Measurements from ENCODE around the gene SMURF2. TPM values are rescaled to one million over a fixed set of nuclear protein-coding genes. Genes with fewer than 3 reads are reported as not detected.
"Not testable (repeated sequence)": the region's sequence is repeated elsewhere in the genome, so short reads cannot be mapped to it uniquely, and the experiment has no call there.

The SMURF2 gene
- total RNA-seq, 1 donor from 2014 or later = 48.3 TPM

GRCh38 chr17:64585146-64585545 lies 77.0 kb downstream of the SMURF2 start:
- no peak for DNase-seq (ENCODE audit: low read depth)
- H3K4me3 ChIP-seq (ENCODE audit: low read depth, low read length) = no peak overlapping the region
- TF ChIP-seq CTCF (conservative IDR thresholded peaks at IDR 0.05; ENCODE audit: low read depth, low read length) = no peak

- TF ChIP-seq CTCF (conservative IDR thresholded peaks at IDR 0.05; ENCODE audit: low read depth, low read length) = no peak
- no peak for DNase-seq (ENCODE audit: low read depth)
- no peak overlapping the region for H3K4me3 ChIP-seq (ENCODE audit: low read depth, low read length)
Measured at GRCh38 chr17:64583038-64583437, 79.1 kb downstream of the SMURF2 start.

GRCh38 chr17:64580384-64581315 lies 81.5 kb downstream of the SMURF2 start:
- TF ChIP-seq CTCF (conservative IDR thresholded peaks at IDR 0.05; ENCODE audit: low read depth, low read length) = no peak
- no peak overlapping the region for H3K4me3 ChIP-seq (ENCODE audit: low read depth, low read length)
- DNase-seq (ENCODE audit: low read depth) = no peak

- H3K4me3 ChIP-seq (ENCODE audit: low read depth, low read length) = no peak overlapping the region
- TF ChIP-seq CTCF (conservative IDR thresholded peaks at IDR 0.05; ENCODE audit: low read depth, low read length) = no peak
- no peak for DNase-seq (ENCODE audit: low read depth)
Measured at GRCh38 chr17:64579917-64580316, 82.2 kb downstream of the SMURF2 start.

GRCh38 chr17:64577025-64577424 lies 85.1 kb downstream of the SMURF2 start:
- H3K4me3 ChIP-seq (ENCODE audit: low read depth, low read length); DNase-seq (ENCODE audit: low read depth): not testable (repeated sequence)

GRCh38 chr17:64575431-64575830 lies 86.7 kb downstream of the SMURF2 start:
- no peak for TF ChIP-seq CTCF (conservative IDR thresholded peaks at IDR 0.05; ENCODE audit: low read depth, low read length)
- no peak overlapping the region for H3K4me3 ChIP-seq (ENCODE audit: low read depth, low read length)
- no peak for DNase-seq (ENCODE audit: low read depth)

- no peak for DNase-seq (ENCODE audit: low read depth)
- no peak overlapping the region for H3K4me3 ChIP-seq (ENCODE audit: low read depth, low read length)
- no peak for TF ChIP-seq CTCF (conservative IDR thresholded peaks at IDR 0.05; ENCODE audit: low read depth, low read length)
Measured at GRCh38 chr17:64574646-64575045, 87.5 kb downstream of the SMURF2 start.
